RWPE1 (cell line): Measurements from ENCODE around the gene PIGB.

ENCODE experiments used
- CTCF ChIA-PET: fragments of 350-600 bp; sonication (Branson Sonifier 250); formaldehyde crosslinking; extraction: SDS; loops from one replicate; lab custom pipeline; 2021; lab: Yijun Ruan, JAX
- POLR2A ChIA-PET: fragments of 400-600 bp; formaldehyde crosslinking; extraction: SDS; loops from one replicate; lab custom pipeline; 2020; ENCODE audit warnings: antibody characterized with exemption; ENCODE audit not compliant: low non-redundant PET; lab: Yijun Ruan, JAX
- DNase-seq: peaks from one replicate; pipeline ENCODE4 v3.0.0; 2012; ENCODE audit warnings: low spot score
- H3K27ac ChIP-seq: fragments of 450-650 bp; 2 replicates; pipeline ENCODE4 v1.5.1; 2017
- TF ChIP-seq, protein P1 (sequence below): fragments of 450-650 bp; conservative IDR thresholded peaks from 2 replicates; pipeline ENCODE4 v1.5.1; 2017; ENCODE audit warnings: low read depth, mild to moderate bottlenecking

The PIGB gene

GRCh38 chr15:55319537-55320237, 665 bp downstream of the PIGB start:
- ChIA-PET POLR2A (interaction anchor here (0.6 to 0.8 kb wide), 2 partner anchors 87 to 308 kb away, joined by 3 to 4 read pairs; no protein-coding TSS in a partner anchor), CTCF (interaction anchor here (0.7 to 0.8 kb wide), 2 partner anchors 34 to 91 kb away, joined by 3 read pairs; no protein-coding TSS in a partner anchor)
- TF ChIP-seq, protein P1, sequence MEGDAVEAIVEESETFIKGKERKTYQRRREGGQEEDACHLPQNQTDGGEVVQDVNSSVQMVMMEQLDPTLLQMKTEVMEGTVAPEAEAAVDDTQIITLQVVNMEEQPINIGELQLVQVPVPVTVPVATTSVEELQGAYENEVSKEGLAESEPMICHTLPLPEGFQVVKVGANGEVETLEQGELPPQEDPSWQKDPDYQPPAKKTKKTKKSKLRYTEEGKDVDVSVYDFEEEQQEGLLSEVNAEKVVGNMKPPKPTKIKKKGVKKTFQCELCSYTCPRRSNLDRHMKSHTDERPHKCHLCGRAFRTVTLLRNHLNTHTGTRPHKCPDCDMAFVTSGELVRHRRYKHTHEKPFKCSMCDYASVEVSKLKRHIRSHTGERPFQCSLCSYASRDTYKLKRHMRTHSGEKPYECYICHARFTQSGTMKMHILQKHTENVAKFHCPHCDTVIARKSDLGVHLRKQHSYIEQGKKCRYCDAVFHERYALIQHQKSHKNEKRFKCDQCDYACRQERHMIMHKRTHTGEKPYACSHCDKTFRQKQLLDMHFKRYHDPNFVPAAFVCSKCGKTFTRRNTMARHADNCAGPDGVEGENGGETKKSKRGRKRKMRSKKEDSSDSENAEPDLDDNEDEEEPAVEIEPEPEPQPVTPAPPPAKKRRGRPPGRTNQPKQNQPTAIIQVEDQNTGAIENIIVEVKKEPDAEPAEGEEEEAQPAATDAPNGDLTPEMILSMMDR, result no peak
- DNase-seq, result no peak
- peak overlapping the region; percentile 86 for H3K27ac ChIP-seq

GRCh38 chr15:55320238-55320550, 1.2 kb downstream of the PIGB start:
- no peak overlapping the region for H3K27ac ChIP-seq
- ChIA-PET CTCF (no interaction called here), POLR2A (no interaction called here)
- TF ChIP-seq, protein P1, result no peak
- no peak for DNase-seq

- H3K27ac ChIP-seq, result no peak overlapping the region
- TF ChIP-seq, protein P1, result no peak
- no peak for DNase-seq
- ChIA-PET CTCF (no interaction called here), POLR2A (no interaction called here)
These were observed 1.9 kb downstream of the PIGB start for GRCh38 chr15:55320963-55321362.

DNA sequence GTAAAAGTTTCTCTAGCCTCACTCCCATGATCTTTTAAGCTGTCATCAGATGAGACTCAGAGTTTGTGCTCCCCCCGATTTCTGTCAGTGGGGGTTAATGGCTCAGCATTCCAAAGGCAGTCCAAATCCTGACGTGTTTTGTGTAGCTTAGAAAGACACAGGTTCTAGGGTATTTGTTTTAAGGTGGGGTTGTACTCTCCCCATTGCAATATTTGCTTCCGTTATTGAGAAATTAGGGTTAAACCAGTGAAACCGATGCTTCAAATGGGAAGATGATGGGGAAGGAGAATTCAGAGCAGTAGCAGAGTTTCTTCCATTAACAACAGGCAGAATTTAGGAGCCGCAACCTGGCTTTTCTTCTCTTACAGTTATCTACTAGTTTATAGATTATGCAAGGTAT, 3.4 kb downstream of the PIGB start:
- ChIA-PET POLR2A (no interaction called here), CTCF (interaction anchor here (0.6 kb wide), 1 partner anchor 115 kb away, joined by 3 read pairs; no protein-coding TSS in a partner anchor)
- no peak overlapping the region for H3K27ac ChIP-seq
- TF ChIP-seq, protein P1, result no peak
- no peak for DNase-seq

GRCh38 chr15:55327387-55327786, 8.4 kb downstream of the PIGB start:
- TF ChIP-seq, protein P1, result no peak
- ChIA-PET POLR2A (no interaction called here), CTCF (no interaction called here)
- no peak for DNase-seq
- no peak overlapping the region for H3K27ac ChIP-seq

- ChIA-PET POLR2A (no interaction called here), CTCF (interaction anchor here (0.7 kb wide), 1 partner anchor 68 kb away, joined by 3 read pairs; no protein-coding TSS in a partner anchor)
- TF ChIP-seq, protein P1, result no peak
- DNase-seq, result no peak
- no peak overlapping the region for H3K27ac ChIP-seq
These were observed 15.3 kb downstream of the PIGB start for GRCh38 chr15:55334371-55334770.
